ENCODE results near the gene PPP1R9A. TPM values are rescaled to one million over a fixed set of nuclear protein-coding genes. Genes with fewer than 3 reads are reported as not detected.

PPP1R9A gene
- polyA plus RNA-seq, 1 donor (not counting 4 experiments of a cell fraction or from before 2014, with no cell fraction given), result 0.01 TPM

- no peaks in the 10 kb centered on the region for H4K20me1 ChIP-seq (ENCODE audit: control insufficient read depth, extremely low read depth, insufficient read depth, low read length)
- H3K9ac ChIP-seq (ENCODE audit: control insufficient read depth, extremely low read depth, insufficient read depth, low read length), result no peak overlapping the region
- no peaks in the 10 kb centered on the region for H3K79me2 ChIP-seq (ENCODE audit: control insufficient read depth, insufficient read depth, low read length)
- no peak overlapping the region for H3K4me2 ChIP-seq (ENCODE audit: control insufficient read depth, extremely low read depth, insufficient read depth, low read depth, low read length)
- no peaks in the 10 kb centered on the region for H3K36me3 ChIP-seq (ENCODE audit: control insufficient read depth in 2 of 2, extremely low read depth in 1 of 2, insufficient read depth in 2 of 2, low read length in 2 of 2)
- H3K9me3 ChIP-seq (ENCODE audit: control insufficient read depth, low read depth, low read length), result no peaks in the 10 kb centered on the region
- H3K4me1 ChIP-seq (ENCODE audit: control insufficient read depth, extremely low read depth, insufficient read depth, low read length), result no peaks in the 10 kb centered on the region
- no peaks in the 10 kb centered on the region for H3K27me3 ChIP-seq (ENCODE audit: control insufficient read depth, extremely low read depth, insufficient read depth, low read length)
- H3K9me1 ChIP-seq (ENCODE audit: control insufficient read depth, extremely low read depth, insufficient read depth, low read length), result no peaks in the 10 kb centered on the region
- FAIRE-seq, result no peak
- no peak overlapping the region for H2AFZ ChIP-seq (ENCODE audit: control insufficient read depth, low read length)
- dilution Hi-C loops (cut with MboI; ENCODE audit: extremely low pct_ligation_motif_present, low sequenced_read_pairs), result no loop called here
- TF ChIP-seq CTCF (optimal IDR thresholded peaks at IDR 0.05 in 1 of 3, IDR thresholded peaks at IDR 0.05 in 1 of 3, conservative IDR thresholded peaks at IDR 0.05 in 1 of 3; ENCODE audit: extremely low read depth in 1 of 3, insufficient read depth in 2 of 3, low read length in 3 of 3), result no peak
- no peak for DNase-seq (ENCODE audit: low read depth, low spot score)
- no peak overlapping the region for H3K4me3 ChIP-seq (ENCODE audit: control insufficient read depth in 2 of 3, extremely low read depth in 1 of 3, insufficient read depth in 2 of 3, low read depth in 1 of 3, low read length in 3 of 3)
- H3K27ac ChIP-seq (ENCODE audit: control insufficient read depth, insufficient read depth, low read length), result no peak overlapping the region
Measured at GRCh38 chr7:95062901-95063300, 155.5 kb downstream of the PPP1R9A start.

GRCh38 chr7:95066737-95067530, 159.5 kb downstream of the PPP1R9A start:
- Histone ChIP-seq H3K9me1 (ENCODE audit: control insufficient read depth, extremely low read depth, insufficient read depth, low read length) (no peaks in the 10 kb centered on the region), H3K36me3 (ENCODE audit: control insufficient read depth in 2 of 2, extremely low read depth in 1 of 2, insufficient read depth in 2 of 2, low read length in 2 of 2) (no peaks in the 10 kb centered on the region), H3K4me3 (ENCODE audit: control insufficient read depth in 2 of 3, extremely low read depth in 1 of 3, insufficient read depth in 2 of 3, low read depth in 1 of 3, low read length in 3 of 3) (no peak overlapping the region), H2AFZ (ENCODE audit: control insufficient read depth, low read length) (no peak overlapping the region), H3K4me1 (ENCODE audit: control insufficient read depth, extremely low read depth, insufficient read depth, low read length) (no peaks in the 10 kb centered on the region), H3K9me3 (ENCODE audit: control insufficient read depth, low read depth, low read length) (no peaks in the 10 kb centered on the region), H3K9ac (ENCODE audit: control insufficient read depth, extremely low read depth, insufficient read depth, low read length) (no peak overlapping the region), H4K20me1 (ENCODE audit: control insufficient read depth, extremely low read depth, insufficient read depth, low read length) (no peaks in the 10 kb centered on the region), H3K79me2 (ENCODE audit: control insufficient read depth, insufficient read depth, low read length) (no peaks in the 10 kb centered on the region), H3K27ac (ENCODE audit: control insufficient read depth, insufficient read depth, low read length) (no peak overlapping the region), H3K27me3 (ENCODE audit: control insufficient read depth, extremely low read depth, insufficient read depth, low read length) (no peaks in the 10 kb centered on the region), H3K4me2 (ENCODE audit: control insufficient read depth, extremely low read depth, insufficient read depth, low read depth, low read length) (no peak overlapping the region)
- DNase-seq (ENCODE audit: low read depth, low spot score) (no peak), FAIRE-seq (no peak)
- dilution Hi-C loops (cut with MboI; ENCODE audit: extremely low pct_ligation_motif_present, low sequenced_read_pairs), result no loop called here
- TF ChIP-seq EZH2 (IDR thresholded peaks at IDR 0.05; ENCODE audit: low read length) (no peak), CTCF (optimal IDR thresholded peaks at IDR 0.05 in 1 of 3, IDR thresholded peaks at IDR 0.05 in 1 of 3, conservative IDR thresholded peaks at IDR 0.05 in 1 of 3; ENCODE audit: extremely low read depth in 1 of 3, insufficient read depth in 2 of 3, low read length in 3 of 3) (no peak)

Measured in keratinocyte (primary cell).